ENCODE measurements around the gene MCU. TPM values are rescaled to one million over a fixed set of nuclear protein-coding genes. Genes with fewer than 3 reads are reported as not detected.

Gene MCU
- polyA plus RNA-seq, 1 of the 3 experiments (the other 2 are of a cell fraction): 20.6 TPM

- Histone ChIP-seq H3K79me2 (ENCODE audit: insufficient read depth) (peaks cover 17% of the 10 kb centered on the region; the same call in 1 of the 2 replicates), H3K9me3 (no peaks in the 10 kb centered on the region), H4K20me1 (ENCODE audit: insufficient read depth) (no peaks in the 10 kb centered on the region), H3K27me3 (ENCODE audit: insufficient read depth) (no peaks in the 10 kb centered on the region), H3F3A (replicated peaks; ENCODE audit: insufficient read depth) (no peaks in the 10 kb centered on the region), H3K36me3 (replicated peaks in 1 of 2; ENCODE audit: control insufficient read depth in 1 of 2, insufficient read depth in 2 of 2, low read length in 1 of 2) (no peaks in the 10 kb centered on the region), H2AFZ (ENCODE audit: low read depth) (no peak overlapping the region), H3K4me1 (ENCODE audit: control insufficient read depth in 1 of 2, insufficient read depth in 2 of 2, low read depth in 1 of 2, low read length in 1 of 2) (no peaks in the 10 kb centered on the region), H3K9me2 (no peaks in the 10 kb centered on the region), H3K4me2 (no peak overlapping the region), H3K4me3 (ENCODE audit: low read depth in 2 of 2, low read length in 1 of 2) (no peak overlapping the region), H3K27ac (ENCODE audit: low read depth in 2 of 2, low read length in 1 of 2) (no peak overlapping the region), H3K9ac (no peak overlapping the region)
- POLR2A ChIA-PET: no interaction called here
- CTCF ChIA-PET: no interaction called here
- 96% methylated on average over 2 of the region's 2 CpGs for WGBS (ENCODE audit: low lambda C conversion rate)
- DNase-seq: no peak
- TF ChIP-seq NRF1 (IDR thresholded peaks at IDR 0.05; ENCODE audit: low read depth, low read length): no peak
- TF ChIP-seq RFX5 (IDR thresholded peaks at IDR 0.05; ENCODE audit: low read length): no peak
- no peak for TF ChIP-seq GABPA (IDR thresholded peaks at IDR 0.05; ENCODE audit: low read depth)
- TF ChIP-seq YY1 (IDR thresholded peaks at IDR 0.05; ENCODE audit: low read depth): no peak
- no peak for TF ChIP-seq FOXJ3 (CRISPR knock-in tag; IDR thresholded peaks at IDR 0.05)
- TF ChIP-seq PBX3 (IDR thresholded peaks at IDR 0.05): no peak
- no peak for TF ChIP-seq MAX (IDR thresholded peaks at IDR 0.05; ENCODE audit: low read depth)
- TF ChIP-seq ZBTB33 (IDR thresholded peaks at IDR 0.05; ENCODE audit: borderline replicate concordance, low read depth): no peak
- TF ChIP-seq REST (IDR thresholded peaks at IDR 0.05; ENCODE audit: low read depth, low read length): no peak
- no peak for TF ChIP-seq FOXM1 (IDR thresholded peaks at IDR 0.05; ENCODE audit: low read depth)
These were observed 62.5 kb downstream of the MCU start for GRCh38 chr10:72754275-72755032.

All from SK-N-SH (cell line).